Sigmoid colon (tissue), 7 donors: ENCODE measurements around the gene MDK. TPM values are rescaled to one million over a fixed set of nuclear protein-coding genes. Genes with fewer than 3 reads are reported as not detected.

Source experiments
- DNase-seq: peaks from one replicate; pipeline ENCODE4 v3.0.0-alpha.2; 2019
- H3K27ac ChIP-seq, 4 donors: fragments of 200-600 bp; sonication (generic); one replicate each; pipeline ENCODE4 v1.5.1; 2016 to 2019; ENCODE audit warnings: mild to moderate bottlenecking in 1 of 4
- H3K27me3 ChIP-seq, 3 donors: fragments of 200-600 bp; sonication (generic); one replicate each; pipeline ENCODE4 v1.5.1; 2019; ENCODE audit warnings: mild to moderate bottlenecking in 1 of 3
- H3K36me3 ChIP-seq, 4 donors: fragments of 200-600 bp; sonication (generic); one replicate each; pipeline ENCODE4 v1.5.1; 2016 to 2019
- H3K4me1 ChIP-seq, 4 donors: fragments of 200-600 bp; sonication (generic); one replicate each; pipeline ENCODE4 v1.5.1; 2017 to 2019
- H3K4me3 ChIP-seq, 4 donors: fragments of 200-600 bp; sonication (generic); one replicate each; pipeline ENCODE4 v1.5.1; 2017 to 2019; ENCODE audit warnings: mild to moderate bottlenecking in 2 of 4, moderate library complexity in 1 of 4
- H3K9me3 ChIP-seq, 4 donors: fragments of 200-600 bp in 3 of 4; sonication (generic) in 3 of 4; one replicate each; pipeline versions ENCODE4 v1.5.1 to v1.6.1; 2013 to 2019
- CTCF ChIP-seq, 4 experiments: fragments of 450-650 bp in 3 of 4; fragments of 200-600 bp in 1 of 4; IDR thresholded peaks; one replicate each; pipeline ENCODE4 v1.5.1; 2016 to 2019; ENCODE audit warnings: antibody characterized with exemption in 4 of 4, mild to moderate bottlenecking in 3 of 4, moderate library complexity in 2 of 4
- EP300 ChIP-seq, 4 donors: sonication (generic); formaldehyde crosslinking; IDR thresholded peaks; one replicate each; pipeline ENCODE4 v1.6.1; 2017; ENCODE audit warnings: antibody characterized with exemption in 4 of 4
- POLR2A ChIP-seq, 2 donors: fragments of 450-650 bp; IDR thresholded peaks; one replicate each; pipeline ENCODE4 v1.6.1; 2016; ENCODE audit warnings: antibody characterized with exemption in 2 of 2, mild to moderate bottlenecking in 2 of 2, moderate library complexity in 2 of 2
- POLR2AphosphoS5 ChIP-seq, 4 donors: sonication (generic); formaldehyde crosslinking; IDR thresholded peaks; one replicate each; pipeline ENCODE4 v1.6.1; 2017; ENCODE audit warnings: antibody characterized with exemption in 4 of 4
- WGBS, 2 donors: extraction: QIAGEN DNeasy Blood & Tissue Kit; methylation state at CpG; one replicate each; pipeline ENCODE4 v1.1.7; 2013; 5-methylcytosine and 5-hydroxymethylcytosine counted together
- intact Hi-C: fragments of 100-400 bp; cut with DNase I; formaldehyde crosslinking; loops from one replicate; pipeline ENCODE4 v1.15.1; 2023
- polyA plus RNA-seq, 3 donors: library from polyadenylated mRNA; stranded (reverse); fragments of 200-250 nt; gene quantifications; one replicate each; pipeline ENCODE4 v1.2.3, GENCODE V29; 2013
- total RNA-seq, 4 donors: library from RNA; depleted of rRNA; stranded (reverse); fragments of >200 nt; gene quantifications; one replicate each; pipeline ENCODE4 v1.1.0, GENCODE V29; 2016
- donor health status: healthy with polysubstance abuse.
- donor health status: Bipolar disorder and iron deficiency.
- donor health status: healthy.

The MDK gene
- total and polyA plus RNA-seq, 7 donors: 10.7 to 403 (median 49.9) TPM

DNA sequence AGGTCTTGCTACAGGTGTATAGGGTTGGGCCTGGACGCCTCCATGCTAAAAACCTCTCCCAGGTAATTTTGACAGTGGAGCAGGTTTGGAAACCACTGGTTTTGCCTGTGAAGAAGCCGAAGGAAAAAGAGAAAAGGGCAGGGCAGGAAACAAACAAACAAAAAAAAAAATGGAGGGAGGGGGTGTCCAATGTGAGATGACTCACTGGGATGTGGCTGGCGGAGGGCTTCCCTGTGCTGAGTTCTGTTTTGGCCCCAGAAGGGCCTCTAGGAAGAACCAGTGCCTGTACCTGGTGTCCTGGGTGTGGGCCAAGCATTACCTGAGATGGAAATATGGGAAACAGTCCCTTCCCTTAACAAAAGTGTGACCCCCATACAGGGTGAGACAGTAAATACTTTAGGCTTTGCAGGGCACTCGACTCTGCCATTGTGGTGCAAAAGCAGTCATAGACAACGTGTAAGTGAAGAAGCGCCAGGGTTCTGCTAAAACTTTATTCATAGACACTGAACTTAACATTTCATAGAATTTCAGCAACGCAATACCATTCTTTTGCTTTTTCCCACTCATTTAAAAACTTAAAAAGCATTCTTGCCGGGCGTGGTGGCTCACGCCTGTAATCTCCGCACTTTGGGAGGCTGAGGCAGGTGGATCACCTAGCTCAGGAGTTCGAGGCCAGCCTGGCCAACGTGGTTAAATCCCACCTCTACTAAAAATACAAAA, 43.7 kb upstream of the MDK start:
- 82 to 90% methylated on average over 13 of the region's 13 CpGs for WGBS, 2 donors
- no peak for TF ChIP-seq EP300 (IDR thresholded peaks at IDR 0.05)
- no peak for TF ChIP-seq CTCF (IDR thresholded peaks at IDR 0.05)
- no peak for TF ChIP-seq POLR2A (IDR thresholded peaks at IDR 0.05)
- TF ChIP-seq POLR2AphosphoS5 (IDR thresholded peaks at IDR 0.05): no peak
- peak overlapping the region in 2 of 4 donors; percentile 79 to 88 for H3K27ac ChIP-seq
- H3K9me3 ChIP-seq: no peaks in the 10 kb centered on the region
- no peak overlapping the region for H3K4me3 ChIP-seq
- DNase-seq: no peak
- intact Hi-C loops: no loop called here
- no peaks in the 10 kb centered on the region for H3K36me3 ChIP-seq
- peaks cover 7 to 16% (median 12%) of the 10 kb centered on the region in 3 donors for H3K27me3 ChIP-seq
- H3K4me1 ChIP-seq: peaks cover 0 to 31% (median 25%) of the 10 kb centered on the region in 4 donors

GRCh38 chr11:46338636-46338987, 42.9 kb upstream of the MDK start:
- no peak for DNase-seq
- H3K4me1 ChIP-seq: peaks cover 0 to 23% (median 17%) of the 10 kb centered on the region in 4 donors
- 47 to 62% methylated on average over 9 of the region's 9 CpGs for WGBS, 2 donors
- H3K9me3 ChIP-seq: no peaks in the 10 kb centered on the region
- H3K36me3 ChIP-seq: no peaks in the 10 kb centered on the region
- H3K4me3 ChIP-seq: peak overlapping the region in 3 of 4 donors; percentile 35 to 47 (median 41)
- peak overlapping the region; percentile 74 to 88 (median 78) for H3K27ac ChIP-seq
- intact Hi-C loops: no loop called here
- TF ChIP-seq POLR2A (IDR thresholded peaks at IDR 0.05): no peak
- no peak for TF ChIP-seq POLR2AphosphoS5 (IDR thresholded peaks at IDR 0.05)
- no peak for TF ChIP-seq CTCF (IDR thresholded peaks at IDR 0.05)
- H3K27me3 ChIP-seq: peaks cover 0 to 8% (median 4%) of the 10 kb centered on the region in 3 donors

DNA sequence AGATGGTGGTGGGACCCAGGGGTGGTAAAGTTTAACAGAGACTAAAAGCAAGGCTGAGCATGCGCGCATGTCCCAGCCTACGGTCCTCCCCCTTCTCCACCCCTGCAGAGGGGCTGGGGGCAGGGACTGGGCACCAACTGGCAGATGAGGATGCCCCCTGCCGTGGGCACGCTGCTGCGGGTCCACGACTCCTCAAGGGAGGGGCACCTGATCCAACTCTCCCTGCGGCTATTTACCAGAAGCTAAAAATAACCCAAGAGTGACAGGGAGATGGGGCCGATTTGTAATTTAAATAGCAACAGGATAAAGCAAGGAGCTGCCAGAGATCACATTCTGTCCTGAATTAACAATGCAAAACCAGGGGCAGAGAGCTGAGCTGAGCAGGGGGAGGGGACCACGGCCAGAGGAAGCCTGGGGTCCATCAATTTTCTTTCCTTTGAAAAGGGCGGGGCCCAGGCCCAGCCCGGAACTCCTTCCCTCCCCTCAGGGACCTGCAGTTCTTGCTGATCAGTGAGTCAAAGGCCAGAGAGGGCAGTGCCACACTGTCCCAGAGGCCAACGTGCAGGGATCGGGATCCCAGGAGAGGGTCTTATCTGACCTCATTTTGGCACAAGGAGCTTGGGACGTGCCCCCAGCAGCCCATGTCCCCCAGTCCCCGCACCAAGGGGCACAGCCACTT, 42.3 kb upstream of the MDK start:
- intact Hi-C loops: no loop called here
- H3K27me3 ChIP-seq: peaks cover 0 to 3% (median 0%) of the 10 kb centered on the region in 3 donors
- 48 to 51% methylated on average over 16 of the region's 16 CpGs for WGBS, 2 donors
- peak overlapping the region; percentile 74 to 88 (median 78) for H3K27ac ChIP-seq
- no peaks in the 10 kb centered on the region for H3K9me3 ChIP-seq
- no peak for TF ChIP-seq POLR2AphosphoS5 (IDR thresholded peaks at IDR 0.05)
- no peak for TF ChIP-seq CTCF (IDR thresholded peaks at IDR 0.05)
- TF ChIP-seq EP300 (IDR thresholded peaks at IDR 0.05): no peak
- no peak for TF ChIP-seq POLR2A (IDR thresholded peaks at IDR 0.05)
- DNase-seq: no peak
- no peaks in the 10 kb centered on the region for H3K36me3 ChIP-seq
- H3K4me3 ChIP-seq: peak overlapping the region in 3 of 4 donors; percentile 35 to 47 (median 41)
- peaks cover 0 to 22% (median 17%) of the 10 kb centered on the region in 4 donors for H3K4me1 ChIP-seq

DNA sequence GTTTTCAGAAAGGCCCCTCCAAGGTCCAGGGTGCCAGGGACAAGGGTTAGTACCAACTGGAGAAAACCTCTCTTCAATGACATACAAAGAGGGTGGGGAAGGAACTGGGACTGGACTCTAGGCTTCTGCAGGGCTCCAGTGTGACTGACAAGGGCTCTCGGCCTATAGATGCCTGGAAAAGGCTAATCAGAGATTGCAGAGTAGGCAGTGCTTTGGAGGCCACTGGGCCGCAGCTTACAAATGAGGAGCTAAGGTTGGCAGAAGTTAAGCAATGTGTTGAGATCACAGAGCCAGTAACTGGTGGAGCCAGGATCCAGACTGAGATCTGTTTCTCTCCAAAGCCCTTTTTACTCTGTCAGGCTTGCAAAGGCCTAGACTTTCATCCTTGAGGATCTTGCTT, 41.7 kb upstream of the MDK start:
- 88 to 93% methylated on average over 2 of the region's 2 CpGs for WGBS, 2 donors
- TF ChIP-seq EP300 (IDR thresholded peaks at IDR 0.05): no peak
- no peak for TF ChIP-seq POLR2AphosphoS5 (IDR thresholded peaks at IDR 0.05)
- no peak for TF ChIP-seq CTCF (IDR thresholded peaks at IDR 0.05)
- TF ChIP-seq POLR2A (IDR thresholded peaks at IDR 0.05): no peak
- no peaks in the 10 kb centered on the region for H3K36me3 ChIP-seq
- H3K4me1 ChIP-seq: peaks cover 0 to 22% (median 17%) of the 10 kb centered on the region in 4 donors
- H3K27ac ChIP-seq: peak overlapping the region; percentile 74 to 88 (median 78)
- intact Hi-C loops: no loop called here
- no peaks in the 10 kb centered on the region for H3K27me3 ChIP-seq
- DNase-seq: no peak
- no peaks in the 10 kb centered on the region for H3K9me3 ChIP-seq
- no peak overlapping the region for H3K4me3 ChIP-seq
